H1 (cell line): Measurements from ENCODE around the gene IQCN. TPM values are rescaled to one million over a fixed set of nuclear protein-coding genes. Genes with fewer than 3 reads are reported as not detected.
A peak's percentile ranks its signal among the peaks of the same experiment; 100 is the strongest.

Experiments used
- CTCF ChIA-PET: fragments of 300-600 bp; sonication (Branson Sonifier 250); formaldehyde crosslinking; loops from one replicate; lab custom pipeline; 2021; ENCODE audit not compliant: partially characterized antibody; lab: Charles Lee
- POLR2A ChIA-PET: fragments of 300-600 bp; sonication (Branson Sonifier 250); formaldehyde crosslinking; loops from one replicate; lab custom pipeline; 2021; ENCODE audit warnings: inconsistent platforms; ENCODE audit not compliant: partially characterized antibody; lab: Charles Lee
- DNase-seq, 2 experiments: peaks; one replicate each; pipeline versions ENCODE4 v3.0.0 to v3.0.0-alpha.2; 2010 to 2022; ENCODE audit warnings: low spot score in 2 of 2, low read depth in 1 of 2, mixed read lengths in 1 of 2
- FAIRE-seq: peaks from 2 replicates; lab custom pipeline; 2011; peaks lifted over from hg19 to GRCh38; lab: Jason Lieb, UNC
- H2AFZ ChIP-seq: 2 replicates; pipeline ENCODE4 v1.8.1; 2012; ENCODE audit warnings: low read length, inconsistent platforms
- H2AK5ac ChIP-seq: 2 replicates; pipeline ENCODE4 v1.6.1; 2013; ENCODE audit warnings: low read depth, low read length
- H2BK120ac ChIP-seq: replicated peaks from 2 replicates; pipeline ENCODE3; 2013; ENCODE audit warnings: low read depth, low read length, inconsistent platforms
- H2BK12ac ChIP-seq: 2 replicates; pipeline ENCODE4 v1.6.1; 2013; ENCODE audit warnings: low read depth, low read length
- H2BK15ac ChIP-seq: 2 replicates; pipeline ENCODE4 v1.6.1; 2013; ENCODE audit warnings: low read length
- H2BK20ac ChIP-seq: 2 replicates; pipeline ENCODE4 v1.6.1; 2013; ENCODE audit warnings: low read length
- H2BK5ac ChIP-seq: 2 replicates; pipeline ENCODE4 v1.6.1; 2013; ENCODE audit warnings: low read depth, low read length
- H3K14ac ChIP-seq: 2 replicates; pipeline ENCODE4 v1.6.1; 2013; ENCODE audit warnings: inconsistent platforms; ENCODE audit not compliant: insufficient read length
- H3K18ac ChIP-seq: 2 replicates; pipeline ENCODE4 v1.6.1; 2013; ENCODE audit warnings: low read length; ENCODE audit errors: extremely low read depth
- H3K23ac ChIP-seq: 2 replicates; pipeline ENCODE4 v1.6.1; 2013; ENCODE audit warnings: inconsistent platforms; ENCODE audit not compliant: insufficient read length
- H3K23me2 ChIP-seq: 2 replicates; pipeline ENCODE4 v1.6.1; 2013; ENCODE audit warnings: low read depth, low read length
- H3K27ac ChIP-seq: 2 replicates; pipeline ENCODE4 v1.6.1; 2011; ENCODE audit warnings: low read depth, low read length, inconsistent platforms
- H3K27me3 ChIP-seq, 4 experiments: replicated peaks in 1 of 4; 1 replicate in 1 of 4; 2 replicates in 3 of 4; pipeline versions ENCODE4 v1.6.1 to v1.8.1; 2011 to 2013; ENCODE audit warnings: low read length in 3 of 4, mild to moderate bottlenecking in 3 of 4, inconsistent platforms in 2 of 4, mixed read lengths in 2 of 4, moderate library complexity in 1 of 4; ENCODE audit not compliant: control insufficient read depth in 3 of 4, insufficient read depth in 3 of 4; ENCODE audit errors: extremely low read depth in 1 of 4
- H3K36me3 ChIP-seq, 4 experiments: 2 replicates each; pipeline versions ENCODE4 v1.6.1 to v1.8.1; 2011 to 2013; ENCODE audit warnings: mild to moderate bottlenecking in 4 of 4, low read length in 3 of 4, moderate library complexity in 2 of 4, control low read depth in 1 of 4, inconsistent platforms in 1 of 4; ENCODE audit not compliant: insufficient read depth in 4 of 4, control insufficient read depth in 2 of 4
- H3K4ac ChIP-seq: replicated peaks from 2 replicates; pipeline ENCODE3; 2013; ENCODE audit warnings: low read length, low read depth, mixed read lengths, inconsistent platforms; ENCODE audit not compliant: insufficient read length
- H3K4me1 ChIP-seq, 4 experiments: replicated peaks in 1 of 4; 1 replicate in 1 of 4; 2 replicates in 3 of 4; pipeline versions ENCODE4 v1.6.1 to v1.8.1; 2011 to 2013; ENCODE audit warnings: low read length in 3 of 4, inconsistent platforms in 2 of 4, mixed read lengths in 1 of 4; ENCODE audit not compliant: insufficient read depth in 4 of 4, control insufficient read depth in 3 of 4
- H3K4me2 ChIP-seq, 2 experiments: 2 replicates each; pipeline versions ENCODE4 v1.6.1 to v1.8.1; 2011 to 2013; ENCODE audit warnings: low read depth in 2 of 2, low read length in 2 of 2, control low read depth in 1 of 2, inconsistent platforms in 1 of 2, mild to moderate bottlenecking in 1 of 2; ENCODE audit not compliant: insufficient read depth in 1 of 2
- H3K4me3 ChIP-seq, 4 experiments: fragments of 200-600, 300-600 bp in 1 of 4; sonication (generic), shearing (Covaris generic), sonication (Bioruptor Twin) in 1 of 4; 2 replicates each; pipeline versions ENCODE4 v1.5.1 to v1.8.1; 2011 to 2016; ENCODE audit warnings: low read length in 4 of 4, low read depth in 3 of 4, control low read depth in 2 of 4, inconsistent platforms in 2 of 4, mild to moderate bottlenecking in 2 of 4, mixed read lengths in 1 of 4, moderate library complexity in 1 of 4; ENCODE audit not compliant: insufficient read depth in 2 of 4; ENCODE audit errors: extremely low read depth in 1 of 4
- H3K56ac ChIP-seq: replicated peaks from 2 replicates; pipeline ENCODE3; 2013; ENCODE audit warnings: low read depth, mild to moderate bottlenecking, mixed read lengths, low read length, inconsistent platforms; ENCODE audit not compliant: insufficient read length
- H3K79me1 ChIP-seq: 2 replicates; pipeline ENCODE4 v1.6.1; 2013; ENCODE audit warnings: low read depth, low read length, control low read depth
- H3K79me2 ChIP-seq, 2 experiments: 2 replicates each; pipeline versions ENCODE4 v1.6.1 to v1.8.1; 2012 to 2013; ENCODE audit warnings: low read length in 2 of 2, mild to moderate bottlenecking in 2 of 2, inconsistent platforms in 1 of 2; ENCODE audit not compliant: insufficient read depth in 2 of 2, control insufficient read depth in 1 of 2
- H3K9ac ChIP-seq, 4 experiments: replicated peaks in 1 of 4; 1 replicate in 1 of 4; 2 replicates in 3 of 4; pipeline versions ENCODE4 v1.6.1 to v1.8.1; 2011 to 2013; ENCODE audit warnings: low read depth in 3 of 4, low read length in 3 of 4, control low read depth in 2 of 4, mild to moderate bottlenecking in 2 of 4, moderate library complexity in 2 of 4, inconsistent platforms in 1 of 4; ENCODE audit errors: extremely low read depth in 1 of 4
- H3K9me3 ChIP-seq, 2 experiments: 2 replicates each; pipeline versions ENCODE4 v1.6.1 to v1.8.1; 2012 to 2013; ENCODE audit warnings: mild to moderate bottlenecking in 2 of 2, moderate library complexity in 2 of 2, control low read depth in 1 of 2, inconsistent platforms in 1 of 2, low read depth in 1 of 2, low read length in 1 of 2, mixed read lengths in 1 of 2; ENCODE audit not compliant: insufficient read depth in 2 of 2
- H4K20me1 ChIP-seq, 2 experiments: replicated peaks in 1 of 2; 2 replicates each; pipeline versions ENCODE3 to v1.8.1; 2011 to 2013; ENCODE audit warnings: inconsistent platforms in 2 of 2, low read length in 2 of 2, mild to moderate bottlenecking in 1 of 2; ENCODE audit not compliant: insufficient read depth in 2 of 2, control insufficient read depth in 1 of 2
- H4K5ac ChIP-seq: 2 replicates; pipeline ENCODE4 v1.6.1; 2013; ENCODE audit warnings: low read length, low read depth, mixed read lengths, inconsistent platforms; ENCODE audit not compliant: insufficient read length
- H4K8ac ChIP-seq: 2 replicates; pipeline ENCODE4 v1.8.0; 2013; ENCODE audit warnings: mild to moderate bottlenecking, moderate library complexity, low read length, inconsistent platforms; ENCODE audit not compliant: insufficient read depth; ENCODE audit errors: extremely low read depth
- H4K91ac ChIP-seq: replicated peaks from 2 replicates; pipeline ENCODE3; 2013; ENCODE audit warnings: low read length, mixed read lengths, inconsistent platforms; ENCODE audit not compliant: insufficient read length
- BCL11A ChIP-seq, 2 experiments: IDR thresholded peaks; one replicate each; pipeline ENCODE4 v1.6.1; 2011; ENCODE audit warnings: low read depth in 2 of 2, low read length in 2 of 2, mild to moderate bottlenecking in 2 of 2
- BRCA1 ChIP-seq: IDR thresholded peaks from 2 replicates; pipeline ENCODE4 v1.6.1; 2012; ENCODE audit warnings: low read depth, low read length, improper control_type of control experiment
- CEBPB ChIP-seq: IDR thresholded peaks from 2 replicates; pipeline ENCODE4 v1.6.1; 2012; ENCODE audit warnings: low read depth, low read length
- CHD2 ChIP-seq: IDR thresholded peaks from 2 replicates; pipeline ENCODE4 v1.6.1; 2012; ENCODE audit warnings: low read length, improper control_type of control experiment
- CTCF ChIP-seq, 3 experiments: IDR thresholded peaks; 1 replicate in 2 of 3; 2 replicates in 1 of 3; pipeline versions ENCODE4 v1.5.1 to v1.6.1; 2011; ENCODE audit warnings: low read length in 3 of 3, mild to moderate bottlenecking in 3 of 3, inconsistent platforms in 2 of 3, low read depth in 1 of 3, moderate library complexity in 1 of 3; ENCODE audit not compliant: insufficient read depth in 1 of 3; ENCODE audit errors: control extremely low read depth in 1 of 3
- EP300 ChIP-seq, 2 experiments: IDR thresholded peaks; 1 replicate in 1 of 2; 2 replicates in 1 of 2; pipeline ENCODE4 v1.6.1; 2011 to 2012; ENCODE audit warnings: low read depth in 2 of 2, low read length in 2 of 2, mild to moderate bottlenecking in 2 of 2, borderline replicate concordance in 1 of 2, inconsistent platforms in 1 of 2, moderate library complexity in 1 of 2
- MAX ChIP-seq: IDR thresholded peaks from 2 replicates; pipeline ENCODE4 v1.6.1; 2012; ENCODE audit warnings: inconsistent platforms
- TEAD4 ChIP-seq: IDR thresholded peaks from 2 replicates; pipeline ENCODE4 v1.6.1; 2012; ENCODE audit warnings: low read depth, low read length, inconsistent platforms, mixed read lengths
- WGBS, 2 experiments: shearing (Covaris generic) in 1 of 2; methylation state at CpG; one replicate each; pipeline versions ENCODE4 v1.1.6 to v1.1.7; 2013 to 2015; ENCODE audit warnings: low lambda C conversion rate in 2 of 2, mixed read lengths in 2 of 2, inconsistent platforms in 1 of 2, low coverage in 1 of 2, missing lambda C conversion rate in 1 of 2; ENCODE audit not compliant: insufficient replicate concordance in 2 of 2, insufficient coverage in 1 of 2, insufficient read length in 1 of 2; ENCODE audit errors: extremely low coverage in 1 of 2, missing lambda C conversion rate in 1 of 2; 5-methylcytosine and 5-hydroxymethylcytosine counted together
- polyA plus RNA-seq, 7 experiments: library from polyadenylated mRNA; depleted of rRNA in 3 of 7; stranded (reverse) in 5 of 7; unstranded in 2 of 7; fragments of >200 nt in 5 of 7; fragments of 200-250 nt in 2 of 7; gene quantifications; 1 replicate in 5 of 7; 2 replicates in 1 of 7; 4 replicates in 1 of 7; pipeline versions ENCODE4 v1.2.1 to v1.2.3, GENCODE V29; 2011 to 2013; ENCODE audit warnings: missing spikeins in 2 of 7, mixed read lengths in 2 of 7
- total RNA-seq: library from RNA; stranded (reverse); fragmentation: NEBNext Ultra II Directional; extraction: Animal tissue kit (Norgen Biotek cat#: 25700); gene quantifications from 2 replicates; pipeline ENCODE4 v1.2.1, GENCODE V29; 2021

Gene IQCN
- total and polyA plus RNA-seq, 2 of the 8 experiments (the other 6 are each of a cell fraction or from before 2014, with no cell fraction given), result 0.36 to 1.0 TPM

DNA sequence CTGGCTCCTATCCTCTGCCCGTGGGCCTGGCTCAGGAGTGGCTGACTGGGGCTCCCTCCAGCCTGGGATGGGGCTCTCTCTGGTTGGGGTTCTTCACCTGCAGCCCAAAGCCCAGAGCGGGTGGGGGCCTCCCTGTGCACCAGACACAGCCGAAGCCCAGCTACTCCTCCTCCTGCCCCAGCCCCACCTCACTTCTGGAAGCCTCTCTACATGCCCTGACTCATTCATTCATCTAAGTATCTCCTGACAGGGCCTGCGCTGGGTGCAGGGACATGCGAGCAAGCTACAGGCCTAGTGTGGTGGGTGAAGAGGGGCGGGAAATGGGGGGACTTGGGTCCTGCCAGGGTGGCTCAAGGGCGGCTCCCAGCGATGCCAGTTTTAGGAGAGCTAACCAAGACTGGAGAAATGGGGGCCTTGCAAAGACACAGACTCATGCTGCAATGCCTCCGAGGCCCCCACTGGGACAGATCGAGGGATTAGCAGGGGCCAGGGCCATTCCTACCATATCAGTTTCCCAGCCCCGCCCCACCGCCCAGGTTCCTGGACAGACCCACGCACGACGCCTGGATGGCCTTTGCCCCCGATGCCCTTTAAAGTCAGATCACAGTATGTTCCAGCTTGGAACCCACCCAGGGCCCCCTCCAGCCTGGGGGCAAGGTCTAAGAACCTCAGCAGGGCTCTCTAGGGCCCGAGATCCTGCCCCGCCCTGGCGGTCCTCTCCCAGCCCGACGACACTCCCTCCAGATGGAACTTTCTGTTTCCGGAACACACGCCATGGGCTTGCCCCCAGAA is 36.1 kb upstream of the IQCN start:
- H2BK15ac ChIP-seq, result no peak overlapping the region
- H4K91ac ChIP-seq, result no peak overlapping the region
- no peak for DNase-seq
- H2AFZ ChIP-seq, result no peak overlapping the region
- peak overlapping the region; percentile 8; the same call in 1 of the 2 replicates for H2BK5ac ChIP-seq
- H4K5ac ChIP-seq, result no peak overlapping the region
- H3K4me3 ChIP-seq, result no peak overlapping the region
- H3K9me3 ChIP-seq, result no peaks in the 10 kb centered on the region
- no peak overlapping the region for H2BK12ac ChIP-seq
- H3K79me2 ChIP-seq, result peaks cover 0 to 7% of the 10 kb centered on the region in 2 experiments; a peak in 1 of 4 replicates
- 92% methylated on average over 20 of the region's 23 CpGs; no CpG with 5 or more reads in 1 of the 2 experiments for WGBS, 2 experiments
- H3K9ac ChIP-seq, result no peak overlapping the region
- H4K8ac ChIP-seq, result no peak overlapping the region
- no peak overlapping the region for H3K56ac ChIP-seq
- no peak overlapping the region for H3K27ac ChIP-seq
- H3K27me3 ChIP-seq, result no peaks in the 10 kb centered on the region
- no peak overlapping the region for H2AK5ac ChIP-seq
- no peak for FAIRE-seq
- peaks cover 0 to 10% of the 10 kb centered on the region in 2 experiments for H4K20me1 ChIP-seq
- peaks cover 15 to 74% (median 47%) of the 10 kb centered on the region in 4 experiments for H3K36me3 ChIP-seq
- H3K18ac ChIP-seq, result no peak overlapping the region
- H3K4me2 ChIP-seq, result no peak overlapping the region
- no peak overlapping the region for H3K23ac ChIP-seq
- H3K14ac ChIP-seq, result no peak overlapping the region
- H3K4ac ChIP-seq, result no peak overlapping the region
- H3K4me1 ChIP-seq, result peaks cover 0 to 5% (median under 1%) of the 10 kb centered on the region in 4 experiments; a peak in 4 of 7 replicates
- CTCF ChIA-PET, result interaction anchor here (0.9 to 13.7 kb wide), 6 partner anchors 9 to 94 kb away, joined by 3 to 242 read pairs (median 4); partner anchors contain the start of genes IQCN, JUND and LSM4
- no peak overlapping the region for H2BK120ac ChIP-seq
- no peaks in the 10 kb centered on the region for H3K23me2 ChIP-seq
- POLR2A ChIA-PET, result interaction anchor here (0.6 to 13.8 kb wide), 3 partner anchors 11 to 54 kb away, joined by 4 to 200 read pairs (median 32); partner anchors contain the start of genes JUND and LSM4
- no peaks in the 10 kb centered on the region; the same call in 1 of the 2 replicates for H3K79me1 ChIP-seq
- H2BK20ac ChIP-seq, result no peak overlapping the region
- no peak for TF ChIP-seq BRCA1
- no peak for TF ChIP-seq CTCF (IDR thresholded peaks at IDR 0.05; ENCODE audit: control extremely low read depth in 1 of 3, insufficient read depth in 1 of 3, low read depth in 1 of 3, low read length in 3 of 3)
- TF ChIP-seq BCL11A (IDR thresholded peaks at IDR 0.05; ENCODE audit: low read depth in 2 of 2, low read length in 2 of 2), result no peak
- TF ChIP-seq EP300 (IDR thresholded peaks at IDR 0.05; ENCODE audit: borderline replicate concordance in 1 of 2, low read depth in 2 of 2, low read length in 2 of 2), result no peak
- TF ChIP-seq CEBPB, result no peak
- no peak for TF ChIP-seq TEAD4
- no peak for TF ChIP-seq CHD2
- TF ChIP-seq MAX, result no peak
